ENCODE results near the gene BRS3.

BRS3 gene

DNA sequence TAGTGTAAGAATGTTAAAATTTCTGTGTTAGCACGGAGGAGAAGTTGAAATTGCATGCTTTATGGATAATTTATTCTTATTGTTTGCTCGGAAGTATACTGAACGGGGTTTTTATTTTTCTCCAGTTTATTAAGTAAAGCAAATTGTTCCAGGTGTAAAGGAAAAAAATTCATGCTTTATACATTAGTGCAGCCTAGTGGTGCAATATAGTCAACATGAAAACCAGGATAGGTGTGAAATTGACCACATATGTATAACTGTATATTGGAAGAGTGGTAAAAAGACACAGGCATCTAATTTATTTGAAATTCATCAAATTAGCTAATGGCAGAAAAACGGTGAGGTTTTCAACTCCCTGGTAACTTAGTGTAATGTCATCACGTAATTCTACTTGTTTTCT is 959 bp downstream of the BRS3 start:
- no peak for DNase-seq (ENCODE audit: low spot score)
- H4K91ac ChIP-seq (ENCODE audit: low read depth, low read length, poor library complexity) = no peak overlapping the region
- no peaks in the 10 kb centered on the region for H3K4me1 ChIP-seq (ENCODE audit: control insufficient read depth in 2 of 2, insufficient read depth in 1 of 2, low read depth in 1 of 2, low read length in 2 of 2)
- no peak overlapping the region for H3K27ac ChIP-seq (replicated peaks; ENCODE audit: low read length)
- H3K27me3 ChIP-seq (ENCODE audit: control insufficient read depth in 3 of 3, insufficient read depth in 3 of 3, low read depth in 1 of 3, low read length in 3 of 3) = peaks cover 0 to 34% (median 0%) of the 10 kb centered on the region in 3 experiments
- H2AFZ ChIP-seq (ENCODE audit: low read length) = no peak overlapping the region
- H3K4me2 ChIP-seq (ENCODE audit: insufficient read depth, low read length, poor library complexity, severe bottlenecking) = no peak overlapping the region
- H3K4ac ChIP-seq (ENCODE audit: low read length) = no peak overlapping the region
- H2BK5ac ChIP-seq (ENCODE audit: low read length) = no peak overlapping the region
- H3K36me3 ChIP-seq (replicated peaks in 1 of 2; ENCODE audit: control insufficient read depth in 2 of 2, insufficient read depth in 2 of 2, low read length in 2 of 2) = no peaks in the 10 kb centered on the region
- H3K9me3 ChIP-seq (replicated peaks in 1 of 2; ENCODE audit: control insufficient read depth in 2 of 2, insufficient read depth in 1 of 2, low read depth in 1 of 2, low read length in 2 of 2) = no peaks in the 10 kb centered on the region
- no CpG with 5 or more reads among the region's 5 CpGs for WGBS, 2 donors (ENCODE audit: extremely low coverage in 2 of 2, insufficient read length in 2 of 2, insufficient replicate concordance in 1 of 2)
- no peak overlapping the region for H2AK5ac ChIP-seq (ENCODE audit: low read depth, low read length)
- H2BK12ac ChIP-seq (ENCODE audit: low read length) = no peak overlapping the region
- H3K18ac ChIP-seq (ENCODE audit: low read length) = no peak overlapping the region
- no peaks in the 10 kb centered on the region for H3K79me1 ChIP-seq (ENCODE audit: low read depth, low read length)
- no peak overlapping the region for H3K9ac ChIP-seq (ENCODE audit: low read depth, low read length, poor library complexity)
- no peak overlapping the region for H2BK120ac ChIP-seq (ENCODE audit: low read depth, low read length)
- no peak overlapping the region for H3K4me3 ChIP-seq (ENCODE audit: low read length in 2 of 2)
- no peak overlapping the region for H3K23ac ChIP-seq (ENCODE audit: low read depth, low read length, poor library complexity)
- H2BK15ac ChIP-seq (ENCODE audit: low read length) = no peak overlapping the region
- H3K14ac ChIP-seq (ENCODE audit: low read length) = no peak overlapping the region
- no peak overlapping the region for H4K8ac ChIP-seq (ENCODE audit: low read depth, low read length)

DNA sequence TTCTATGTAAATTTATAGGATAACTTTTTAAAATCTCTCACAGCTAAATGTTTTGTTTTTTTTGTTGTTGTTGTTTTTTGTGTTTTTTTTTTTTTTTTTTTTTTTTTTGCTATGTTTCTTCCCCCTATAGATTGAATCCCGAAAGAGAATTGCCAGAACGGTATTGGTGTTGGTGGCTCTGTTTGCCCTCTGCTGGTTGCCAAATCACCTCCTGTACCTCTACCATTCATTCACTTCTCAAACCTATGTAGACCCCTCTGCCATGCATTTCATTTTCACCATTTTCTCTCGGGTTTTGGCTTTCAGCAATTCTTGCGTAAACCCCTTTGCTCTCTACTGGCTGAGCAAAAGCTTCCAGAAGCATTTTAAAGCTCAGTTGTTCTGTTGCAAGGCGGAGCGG is 4.1 kb downstream of the BRS3 start:
- no peak overlapping the region for H3K4me2 ChIP-seq (ENCODE audit: insufficient read depth, low read length, poor library complexity, severe bottlenecking)
- no CpG with 5 or more reads among the region's 6 CpGs for WGBS, 2 donors (ENCODE audit: extremely low coverage in 2 of 2, insufficient read length in 2 of 2, insufficient replicate concordance in 1 of 2)
- no peak overlapping the region for H4K91ac ChIP-seq (ENCODE audit: low read depth, low read length, poor library complexity)

DNA sequence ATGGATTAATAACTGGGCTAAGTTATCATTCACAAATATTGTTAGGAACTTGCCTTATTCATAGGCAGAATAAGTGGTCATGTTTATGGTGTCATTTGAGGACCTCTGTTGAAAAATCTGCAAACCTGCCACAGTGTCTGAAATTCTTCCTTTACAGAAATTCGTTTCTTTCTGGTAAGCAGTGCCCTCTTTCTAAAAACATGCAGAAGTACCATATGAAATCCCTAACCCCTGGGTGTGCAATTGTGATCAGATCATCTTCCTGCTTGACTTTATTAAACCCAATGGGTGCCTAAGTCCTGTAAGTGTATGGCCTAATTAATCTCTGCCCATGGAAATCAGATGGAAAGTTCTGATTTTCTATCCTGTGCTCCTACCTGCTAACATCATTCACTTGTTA is 5.3 kb downstream of the BRS3 start:
- DNase-seq (ENCODE audit: low spot score) = no peak
- no peak overlapping the region for H3K4ac ChIP-seq (ENCODE audit: low read length)
- no peak overlapping the region for H2AFZ ChIP-seq (ENCODE audit: low read length)
- no peak overlapping the region for H2BK120ac ChIP-seq (ENCODE audit: low read depth, low read length)
- no peak overlapping the region for H3K4me2 ChIP-seq (ENCODE audit: insufficient read depth, low read length, poor library complexity, severe bottlenecking)
- peaks cover 0 to 33% (median 0%) of the 10 kb centered on the region in 3 experiments for H3K27me3 ChIP-seq (ENCODE audit: control insufficient read depth in 3 of 3, insufficient read depth in 3 of 3, low read depth in 1 of 3, low read length in 3 of 3)
- no peak overlapping the region for H3K4me3 ChIP-seq (ENCODE audit: low read length in 2 of 2)
- no peaks in the 10 kb centered on the region for H3K4me1 ChIP-seq (ENCODE audit: control insufficient read depth in 2 of 2, insufficient read depth in 1 of 2, low read depth in 1 of 2, low read length in 2 of 2)
- no peaks in the 10 kb centered on the region for H3K79me1 ChIP-seq (ENCODE audit: low read depth, low read length)
- no peaks in the 10 kb centered on the region for H3K36me3 ChIP-seq (replicated peaks in 1 of 2; ENCODE audit: control insufficient read depth in 2 of 2, insufficient read depth in 2 of 2, low read length in 2 of 2)
- no peaks in the 10 kb centered on the region for H3K9me3 ChIP-seq (replicated peaks in 1 of 2; ENCODE audit: control insufficient read depth in 2 of 2, insufficient read depth in 1 of 2, low read depth in 1 of 2, low read length in 2 of 2)
- no peak overlapping the region for H3K14ac ChIP-seq (ENCODE audit: low read length)
- H3K9ac ChIP-seq (ENCODE audit: low read depth, low read length, poor library complexity) = no peak overlapping the region
- no peak overlapping the region for H2BK5ac ChIP-seq (ENCODE audit: low read length)
- H3K23ac ChIP-seq (ENCODE audit: low read depth, low read length, poor library complexity) = no peak overlapping the region
- WGBS, 2 donors (ENCODE audit: extremely low coverage in 2 of 2, insufficient read length in 2 of 2, insufficient replicate concordance in 1 of 2) = no CpG with 5 or more reads among the region's 1 CpG
- H3K18ac ChIP-seq (ENCODE audit: low read length) = no peak overlapping the region
- no peak overlapping the region for H3K27ac ChIP-seq (replicated peaks; ENCODE audit: low read length)
- no peak overlapping the region for H4K8ac ChIP-seq (ENCODE audit: low read depth, low read length)
- no peak overlapping the region for H4K91ac ChIP-seq (ENCODE audit: low read depth, low read length, poor library complexity)
- no peak overlapping the region for H2BK12ac ChIP-seq (ENCODE audit: low read length)
- no peak overlapping the region for H2AK5ac ChIP-seq (ENCODE audit: low read depth, low read length)
- H2BK15ac ChIP-seq (ENCODE audit: low read length) = no peak overlapping the region

More for the DNA sequence above, 4.1 kb downstream of the BRS3 start:
- H3K27ac ChIP-seq (replicated peaks; ENCODE audit: low read length) = no peak overlapping the region
- H3K4me1 ChIP-seq (ENCODE audit: control insufficient read depth in 2 of 2, insufficient read depth in 1 of 2, low read depth in 1 of 2, low read length in 2 of 2) = no peaks in the 10 kb centered on the region
- no peaks in the 10 kb centered on the region for H3K9me3 ChIP-seq (replicated peaks in 1 of 2; ENCODE audit: control insufficient read depth in 2 of 2, insufficient read depth in 1 of 2, low read depth in 1 of 2, low read length in 2 of 2)
- H3K36me3 ChIP-seq (replicated peaks in 1 of 2; ENCODE audit: control insufficient read depth in 2 of 2, insufficient read depth in 2 of 2, low read length in 2 of 2) = no peaks in the 10 kb centered on the region
- no peak overlapping the region for H2AFZ ChIP-seq (ENCODE audit: low read length)
- peaks cover 0 to 34% (median 0%) of the 10 kb centered on the region in 3 experiments for H3K27me3 ChIP-seq (ENCODE audit: control insufficient read depth in 3 of 3, insufficient read depth in 3 of 3, low read depth in 1 of 3, low read length in 3 of 3)
- H3K4me3 ChIP-seq (ENCODE audit: low read length in 2 of 2) = no peak overlapping the region
- no peak overlapping the region for H3K9ac ChIP-seq (ENCODE audit: low read depth, low read length, poor library complexity)
- H3K18ac ChIP-seq (ENCODE audit: low read length) = no peak overlapping the region
- H4K8ac ChIP-seq (ENCODE audit: low read depth, low read length) = no peak overlapping the region
- H2BK120ac ChIP-seq (ENCODE audit: low read depth, low read length) = no peak overlapping the region
- DNase-seq (ENCODE audit: low spot score) = no peak
- no peak overlapping the region for H2BK5ac ChIP-seq (ENCODE audit: low read length)
- H2AK5ac ChIP-seq (ENCODE audit: low read depth, low read length) = no peak overlapping the region
- no peak overlapping the region for H3K14ac ChIP-seq (ENCODE audit: low read length)
- no peak overlapping the region for H3K4ac ChIP-seq (ENCODE audit: low read length)
- H3K79me1 ChIP-seq (ENCODE audit: low read depth, low read length) = no peaks in the 10 kb centered on the region
- H2BK15ac ChIP-seq (ENCODE audit: low read length) = no peak overlapping the region
- H2BK12ac ChIP-seq (ENCODE audit: low read length) = no peak overlapping the region
- no peak overlapping the region for H3K23ac ChIP-seq (ENCODE audit: low read depth, low read length, poor library complexity)

DNA sequence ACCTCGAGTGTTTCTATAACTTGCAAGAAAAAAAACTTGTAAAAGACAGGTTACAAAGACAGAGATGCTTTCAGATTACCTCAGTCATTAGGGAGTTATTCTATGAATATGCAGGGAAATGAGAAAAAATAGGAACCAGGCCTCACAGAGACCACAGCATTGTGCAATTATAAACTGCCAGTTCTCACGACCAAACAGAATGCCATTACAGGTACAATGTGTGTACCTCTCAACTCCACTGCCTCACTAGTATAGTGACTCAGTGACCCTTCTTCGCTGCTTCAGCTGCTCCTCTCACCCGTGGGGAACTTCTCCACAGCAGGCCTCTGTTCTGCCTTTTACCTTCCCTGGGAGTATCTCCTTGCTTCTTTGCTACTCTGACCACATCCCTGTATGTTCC is 7.3 kb downstream of the BRS3 start:
- no peak overlapping the region for H2BK15ac ChIP-seq (ENCODE audit: low read length)
- no peak overlapping the region for H3K14ac ChIP-seq (ENCODE audit: low read length)
- peaks cover 0 to 20% (median 0%) of the 10 kb centered on the region in 3 experiments for H3K27me3 ChIP-seq (ENCODE audit: control insufficient read depth in 3 of 3, insufficient read depth in 3 of 3, low read depth in 1 of 3, low read length in 3 of 3)
- H3K23ac ChIP-seq (ENCODE audit: low read depth, low read length, poor library complexity) = no peak overlapping the region
- no peaks in the 10 kb centered on the region for H3K79me1 ChIP-seq (ENCODE audit: low read depth, low read length)
- no peak overlapping the region for H3K4ac ChIP-seq (ENCODE audit: low read length)
- no peak overlapping the region for H4K8ac ChIP-seq (ENCODE audit: low read depth, low read length)
- no peak overlapping the region for H3K4me2 ChIP-seq (ENCODE audit: insufficient read depth, low read length, poor library complexity, severe bottlenecking)
- H3K9ac ChIP-seq (ENCODE audit: low read depth, low read length, poor library complexity) = no peak overlapping the region
- peaks cover 0 to 5% of the 10 kb centered on the region in 2 donors for H3K36me3 ChIP-seq (replicated peaks in 1 of 2; ENCODE audit: control insufficient read depth in 2 of 2, insufficient read depth in 2 of 2, low read length in 2 of 2)
- no peak overlapping the region for H3K27ac ChIP-seq (replicated peaks; ENCODE audit: low read length)
- H2BK5ac ChIP-seq (ENCODE audit: low read length) = no peak overlapping the region
- H2AFZ ChIP-seq (ENCODE audit: low read length) = no peak overlapping the region
- H2BK12ac ChIP-seq (ENCODE audit: low read length) = no peak overlapping the region
- no peak overlapping the region for H3K18ac ChIP-seq (ENCODE audit: low read length)
- no peak for DNase-seq (ENCODE audit: low spot score)
- H4K91ac ChIP-seq (ENCODE audit: low read depth, low read length, poor library complexity) = no peak overlapping the region
- H3K9me3 ChIP-seq (replicated peaks in 1 of 2; ENCODE audit: control insufficient read depth in 2 of 2, insufficient read depth in 1 of 2, low read depth in 1 of 2, low read length in 2 of 2) = no peaks in the 10 kb centered on the region
- H3K4me3 ChIP-seq (ENCODE audit: low read length in 2 of 2) = no peak overlapping the region
- no CpG with 5 or more reads among the region's 4 CpGs for WGBS, 2 donors (ENCODE audit: extremely low coverage in 2 of 2, insufficient read length in 2 of 2, insufficient replicate concordance in 1 of 2)
- no peaks in the 10 kb centered on the region for H3K4me1 ChIP-seq (ENCODE audit: control insufficient read depth in 2 of 2, insufficient read depth in 1 of 2, low read depth in 1 of 2, low read length in 2 of 2)
- no peak overlapping the region for H2AK5ac ChIP-seq (ENCODE audit: low read depth, low read length)
- H2BK120ac ChIP-seq (ENCODE audit: low read depth, low read length) = no peak overlapping the region
